Right forelimb (tissue), 1 donor: Measurements from ENCODE around the gene MMP11.
A peak's percentile ranks its signal among the peaks of the same experiment; 100 is the strongest.

Source experiments
- DNase-seq: peaks from one replicate; pipeline ENCODE4 v3.0.0-alpha.2; 2018

MMP11 gene

GRCh38 chr22:23762842-23763578 lies 9.6 kb upstream of the MMP11 start, which contains the start of gene C22orf15:
C22orf15 (plus strand) TSS chr22:23762990; CDS start chr22:23763307, 317 bp downstream.
- DNase-seq: no peak

DNA sequence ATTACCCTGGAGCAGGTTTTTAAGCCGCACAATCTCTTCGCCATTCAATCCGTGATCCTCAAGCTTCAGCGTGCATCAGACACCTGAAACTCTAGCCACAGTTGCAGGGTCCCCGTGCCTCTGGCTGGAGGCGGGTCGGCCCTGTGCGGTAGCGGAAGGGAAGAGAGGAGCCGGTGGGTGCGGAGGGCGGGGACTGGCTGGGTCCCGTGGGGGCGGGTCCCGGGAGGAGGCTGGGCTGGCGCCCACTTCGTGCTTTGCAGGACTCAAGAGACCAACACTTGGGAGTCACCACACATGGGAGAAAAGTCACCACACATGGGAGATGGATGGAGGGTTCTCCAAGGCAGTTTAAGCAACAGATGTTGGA lies 9.1 kb upstream of the MMP11 start:
- no peak for DNase-seq

GRCh38 chr22:23763954-23764353 lies 8.7 kb upstream of the MMP11 start:
- DNase-seq: no peak

DNA sequence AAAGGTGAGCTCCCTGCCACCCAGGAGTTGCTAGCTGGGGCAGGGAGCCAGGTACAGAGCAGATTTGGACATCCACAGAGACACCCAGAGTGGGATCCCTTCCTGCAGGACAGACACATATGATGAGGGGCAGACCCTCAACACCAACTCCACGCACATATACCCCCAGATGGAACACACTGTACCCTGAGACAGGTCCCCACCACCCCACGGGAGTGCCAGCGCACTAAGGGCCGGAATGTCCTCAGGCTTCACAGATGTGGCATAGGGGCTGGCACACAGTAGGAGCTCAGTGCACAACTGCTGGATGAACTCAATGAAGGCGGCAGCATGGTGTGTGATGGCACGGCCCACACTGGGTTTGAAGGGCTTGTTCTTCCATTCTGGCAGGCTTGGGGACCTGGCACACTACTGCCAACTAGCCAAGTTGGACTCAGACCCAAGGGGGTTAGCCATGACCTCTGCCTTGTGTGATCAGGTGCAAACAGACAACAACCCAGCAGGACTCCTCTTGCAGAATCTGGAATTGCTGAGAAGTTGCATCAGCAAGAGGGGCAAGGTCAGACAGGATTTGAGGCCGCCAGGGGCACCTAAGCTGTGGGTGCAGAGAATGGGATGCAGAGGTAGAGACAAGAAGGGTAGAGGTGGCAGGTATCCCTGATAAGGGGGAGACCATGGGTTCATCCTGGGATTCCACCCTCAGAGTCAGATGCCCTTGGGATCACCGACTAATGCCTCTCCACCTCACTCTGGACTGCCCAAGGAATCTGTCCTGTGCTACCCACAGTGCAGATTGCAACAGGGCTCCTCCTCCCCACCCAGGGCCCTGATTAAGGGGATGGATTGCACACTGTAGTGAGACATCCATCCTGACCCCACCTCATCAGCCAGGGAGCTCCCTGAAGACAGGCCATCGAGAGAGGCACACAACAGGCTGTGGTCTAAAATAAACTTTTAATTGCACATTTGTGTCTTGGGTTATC lies 7.5 kb upstream of the MMP11 start:
- no peak for DNase-seq

DNA sequence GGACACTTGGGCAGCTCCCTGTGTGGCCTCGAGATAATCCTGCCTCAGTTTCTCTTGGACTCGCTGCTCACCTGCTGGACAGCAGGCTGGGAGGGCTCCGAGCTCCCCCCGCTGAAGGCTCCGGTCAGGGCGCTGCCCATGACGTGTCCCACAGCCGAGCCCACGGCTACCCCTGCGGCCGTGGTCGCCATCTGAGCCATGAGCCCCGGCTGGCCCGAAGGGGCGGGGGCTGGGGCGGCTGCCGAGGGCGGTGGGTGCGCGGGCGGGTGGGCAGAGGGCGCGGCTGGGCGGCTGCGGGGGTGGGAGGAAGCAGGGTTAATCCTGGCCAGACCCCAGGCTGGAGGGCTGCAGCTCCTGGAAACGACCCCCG lies 5.4 kb upstream of the MMP11 start:
- no peak for DNase-seq

- DNase-seq: peak; percentile 89
Observed at GRCh38 chr22:23767673-23768548, 4.7 kb upstream of the MMP11 start, which contains the start of gene CHCHD10. CHCHD10 (minus strand) TSS chr22:23767972; CDS start chr22:23767874, 98 bp downstream.

- DNase-seq: no peak
Observed at GRCh38 chr22:23769321-23769965, 3.2 kb upstream of the MMP11 start.

GRCh38 chr22:23772315-23772648 lies 367 bp upstream of the MMP11 start:
- DNase-seq: no peak

GRCh38 chr22:23773483-23774113 lies 949 bp downstream of the MMP11 start:
- no peak for DNase-seq

- no peak for DNase-seq
Observed at GRCh38 chr22:23774114-23774921, 1.7 kb downstream of the MMP11 start.

GRCh38 chr22:23774922-23775436 lies 2.3 kb downstream of the MMP11 start:
- no peak for DNase-seq

GRCh38 chr22:23775779-23776375 lies 3.2 kb downstream of the MMP11 start:
- no peak for DNase-seq

DNA sequence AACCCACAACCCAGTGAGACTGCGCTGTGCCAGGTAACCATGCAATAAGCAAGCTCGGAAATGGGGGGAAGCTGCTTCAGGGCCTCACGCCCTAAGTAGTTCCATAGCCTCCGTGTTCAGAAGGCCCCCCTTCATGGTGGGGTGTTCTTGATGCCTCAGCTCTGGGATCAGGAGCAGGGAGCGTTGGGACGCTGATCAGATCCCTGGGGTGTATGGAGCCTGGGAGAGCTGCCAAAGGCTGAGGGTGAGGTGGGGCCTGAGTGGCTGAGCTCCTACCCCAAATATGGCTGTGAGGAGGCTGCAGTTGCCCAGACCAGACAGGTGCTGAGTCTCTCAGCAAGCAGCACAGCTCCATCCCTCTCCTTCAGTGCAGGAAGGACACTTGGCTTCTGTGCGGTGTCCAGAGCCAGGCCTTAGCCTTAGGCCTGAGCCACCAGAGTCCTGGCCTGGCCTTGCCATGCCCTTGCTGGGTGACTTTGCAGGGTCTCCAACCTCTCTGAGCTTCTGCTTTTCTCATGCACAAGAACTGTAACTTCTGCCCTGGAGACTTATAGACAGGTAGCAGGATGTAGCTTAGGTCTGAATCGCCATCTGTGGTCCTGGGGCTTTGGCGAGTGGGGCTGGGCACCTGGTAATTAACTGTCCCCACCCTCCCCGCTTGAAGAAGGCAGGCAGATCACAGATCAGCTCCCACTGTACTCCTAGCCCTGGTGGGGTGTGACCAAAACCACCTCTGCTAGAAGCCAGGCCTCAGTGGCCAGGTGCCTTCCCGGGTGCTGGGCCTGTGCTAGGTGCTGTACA lies 5.3 kb downstream of the MMP11 start:
- DNase-seq: no peak

DNA sequence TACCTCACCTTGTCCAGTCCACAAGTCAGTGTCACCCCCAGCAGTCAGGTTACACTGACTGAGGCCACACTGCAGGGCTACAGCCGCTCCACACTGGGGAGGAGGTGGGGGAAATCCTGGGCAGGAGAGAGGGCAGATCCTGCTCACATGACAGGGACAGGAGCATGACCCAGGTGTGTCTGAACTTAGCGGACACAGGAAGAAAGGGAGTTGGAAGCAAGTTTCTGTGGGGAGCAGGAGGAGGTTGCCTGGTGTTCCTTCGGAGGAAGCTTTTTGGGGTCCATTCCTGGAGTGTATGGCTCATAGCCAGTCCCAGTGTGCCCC lies 5.9 kb downstream of the MMP11 start:
- DNase-seq: no peak

DNA sequence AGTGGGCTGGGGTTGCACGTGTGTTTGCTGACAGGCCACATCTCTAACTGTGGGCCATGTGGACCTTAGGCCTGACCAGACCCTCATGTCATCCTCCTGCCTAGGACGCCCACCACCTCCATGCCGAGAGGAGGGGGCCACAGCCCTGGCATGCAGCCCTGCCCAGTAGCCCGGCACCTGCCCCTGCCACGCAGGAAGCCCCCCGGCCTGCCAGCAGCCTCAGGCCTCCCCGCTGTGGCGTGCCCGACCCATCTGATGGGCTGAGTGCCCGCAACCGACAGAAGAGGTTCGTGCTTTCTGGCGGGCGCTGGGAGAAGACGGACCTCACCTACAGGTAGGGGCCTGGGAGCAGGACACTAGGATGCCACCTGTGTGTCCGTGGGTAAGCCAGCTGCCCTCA lies 6.4 kb downstream of the MMP11 start:
- DNase-seq: no peak

DNA sequence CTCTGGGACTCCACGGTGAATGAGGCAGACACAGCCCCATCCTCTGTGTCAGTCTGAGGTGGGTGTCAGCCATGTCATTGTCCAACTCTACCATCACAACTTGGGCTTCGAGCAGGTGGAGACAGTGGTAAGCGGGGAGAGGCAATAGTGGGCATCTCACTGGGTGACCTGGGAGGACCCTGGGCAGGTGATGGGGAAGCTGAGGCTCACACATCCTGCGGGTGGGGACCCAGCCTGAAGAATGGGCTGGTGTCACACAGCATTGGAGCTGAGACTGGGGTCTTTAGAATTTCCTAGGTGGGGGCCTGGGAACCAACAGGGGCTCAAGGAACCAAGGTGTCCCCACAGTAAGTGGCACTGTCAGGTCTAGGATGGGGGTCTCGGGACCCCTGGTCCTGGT lies 7.1 kb downstream of the MMP11 start:
- no peak for DNase-seq

GRCh38 chr22:23780146-23780748 lies 7.6 kb downstream of the MMP11 start:
- DNase-seq: no peak

- DNase-seq: no peak
Observed at GRCh38 chr22:23781065-23781464, 8.4 kb downstream of the MMP11 start.

GRCh38 chr22:23781511-23782183 lies 9.0 kb downstream of the MMP11 start:
- DNase-seq: no peak
